Dermis blood vessel endothelial cell (primary cell): ENCODE measurements around the gene PUS1. TPM values are rescaled to one million over a fixed set of nuclear protein-coding genes. Genes with fewer than 3 reads are reported as not detected.
A peak's percentile ranks its signal among the peaks of the same experiment; 100 is the strongest.
"Not testable (repeated sequence)": the region's sequence is repeated elsewhere in the genome, so short reads cannot be mapped to it uniquely, and the experiment has no call there.

ENCODE experiments used
- DNase-seq: peaks from one replicate; pipeline ENCODE4 v3.0.0; 2010
- total RNA-seq: library from RNA; depleted of rRNA; stranded (reverse); fragments of >200 nt; gene quantifications from 2 replicates; pipeline ENCODE4 v1.2.3, GENCODE V29; 2014

The PUS1 gene
- total RNA-seq, 1 donor from 2014 or later: 12.3 TPM

GRCh38 chr12:131941116-131941986 is 12.3 kb downstream of the PUS1 start:
- no peak for DNase-seq

- DNase-seq: no peak
These were observed 12.9 kb downstream of the PUS1 start for GRCh38 chr12:131941987-131942341.

- no peak for DNase-seq
These were observed 13.6 kb downstream of the PUS1 start for GRCh38 chr12:131942671-131943070.

GRCh38 chr12:131943389-131943788 is 14.3 kb downstream of the PUS1 start:
- DNase-seq: no peak

GRCh38 chr12:131943876-131944275 is 14.8 kb downstream of the PUS1 start:
- DNase-seq: no peak

GRCh38 chr12:131944601-131945251 is 15.7 kb downstream of the PUS1 start:
- DNase-seq: no peak

- DNase-seq: no peak
These were observed 17.7 kb downstream of the PUS1 start for GRCh38 chr12:131946757-131947156.

- no peak for DNase-seq
These were observed 18.5 kb downstream of the PUS1 start for GRCh38 chr12:131947482-131948027.

- DNase-seq: no peak
These were observed 19.2 kb downstream of the PUS1 start for GRCh38 chr12:131948166-131948712.

GRCh38 chr12:131948713-131949430 is 19.8 kb downstream of the PUS1 start:
- DNase-seq: not testable (repeated sequence)

GRCh38 chr12:131949431-131950181 is 20.5 kb downstream of the PUS1 start, which contains the start of gene EP400:
Gene EP400, plus strand, starts transcription at chr12:131949942. Its CDS starts 10,678 bp downstream, at chr12:131960620.
- DNase-seq: peak; percentile 96

GRCh38 chr12:131950182-131950913 is 21.3 kb downstream of the PUS1 start:
- DNase-seq: peak; percentile 38

- not testable (repeated sequence) for DNase-seq
These were observed 24.7 kb downstream of the PUS1 start for GRCh38 chr12:131953810-131954209.

- DNase-seq: not testable (repeated sequence)
These were observed 25.4 kb downstream of the PUS1 start for GRCh38 chr12:131954460-131954859.

- DNase-seq: no peak
These were observed 30.0 kb downstream of the PUS1 start for GRCh38 chr12:131959116-131959515.

GRCh38 chr12:131959641-131960589 is 30.8 kb downstream of the PUS1 start:
- no peak for DNase-seq

GRCh38 chr12:131960590-131961325 is 31.7 kb downstream of the PUS1 start:
- not testable (repeated sequence) for DNase-seq

GRCh38 chr12:131961328-131961727 is 32.3 kb downstream of the PUS1 start:
- not testable (repeated sequence) for DNase-seq

- DNase-seq: no peak
These were observed 33.0 kb downstream of the PUS1 start for GRCh38 chr12:131962069-131962468.
